Activated gamma-delta T cell (primary cell): Measurements from ENCODE around the gene CAVIN4.

Experiments
- DNase-seq: peaks from one replicate; lab custom pipeline; 2025; lab: John Stamatoyannopoulos, UW

The CAVIN4 gene

GRCh38 chr9:100590481-100590880 lies 12.6 kb downstream of the CAVIN4 start:
- DNase-seq, result no peak

- DNase-seq, result no peak
Measured at GRCh38 chr9:100591139-100591538, 13.3 kb downstream of the CAVIN4 start.

GRCh38 chr9:100591639-100592412 lies 13.9 kb downstream of the CAVIN4 start:
- DNase-seq, result no peak

- DNase-seq, result no peak
Measured at GRCh38 chr9:100595391-100596199, 17.7 kb downstream of the CAVIN4 start.

GRCh38 chr9:100597236-100597635 lies 19.4 kb downstream of the CAVIN4 start:
- DNase-seq, result no peak

- DNase-seq, result peak; percentile 58
Measured at GRCh38 chr9:100598641-100599145, 20.8 kb downstream of the CAVIN4 start.

- DNase-seq, result no peak
Measured at GRCh38 chr9:100600521-100601079, 22.7 kb downstream of the CAVIN4 start.

GRCh38 chr9:100601216-100601615 lies 23.3 kb downstream of the CAVIN4 start:
- no peak for DNase-seq

GRCh38 chr9:100602342-100602801 lies 24.5 kb downstream of the CAVIN4 start:
- no peak for DNase-seq

GRCh38 chr9:100605405-100605804 lies 27.5 kb downstream of the CAVIN4 start:
- DNase-seq, result no peak

GRCh38 chr9:100619194-100619593 lies 41.3 kb downstream of the CAVIN4 start:
- DNase-seq, result no peak

- DNase-seq, result no peak
Measured at GRCh38 chr9:100619665-100620064, 41.8 kb downstream of the CAVIN4 start.

- no peak for DNase-seq
Measured at GRCh38 chr9:100623969-100624368, 46.1 kb downstream of the CAVIN4 start.

GRCh38 chr9:100626949-100627348 lies 49.1 kb downstream of the CAVIN4 start:
- DNase-seq, result no peak

- no peak for DNase-seq
Measured at GRCh38 chr9:100637787-100638186, 59.9 kb downstream of the CAVIN4 start.
